ENCODE data around the gene GTF3C5.
"Not testable (repeated sequence)": the region's sequence is repeated elsewhere in the genome, so short reads cannot be mapped to it uniquely, and the experiment has no call there.

DNA sequence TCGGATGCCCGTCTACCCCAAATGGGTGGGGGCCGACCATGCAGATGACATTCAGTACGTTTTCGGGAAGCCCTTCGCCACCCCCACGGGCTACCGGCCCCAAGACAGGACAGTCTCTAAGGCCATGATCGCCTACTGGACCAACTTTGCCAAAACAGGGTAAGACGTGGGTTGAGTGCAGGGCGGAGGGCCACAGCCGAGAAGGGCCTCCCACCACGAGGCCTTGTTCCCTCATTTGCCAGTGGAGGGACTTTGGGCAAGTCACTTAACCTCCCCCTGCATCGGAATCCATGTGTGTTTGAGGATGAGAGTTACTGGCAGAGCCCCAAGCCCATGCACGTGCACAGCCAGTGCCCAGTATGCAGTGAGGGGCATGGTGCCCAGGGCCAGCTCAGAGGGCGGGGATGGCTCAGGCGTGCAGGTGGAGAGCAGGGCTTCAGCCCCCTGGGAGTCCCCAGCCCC lies 39.7 kb downstream of the GTF3C5 start:
- TF ChIP-seq, protein P1, sequence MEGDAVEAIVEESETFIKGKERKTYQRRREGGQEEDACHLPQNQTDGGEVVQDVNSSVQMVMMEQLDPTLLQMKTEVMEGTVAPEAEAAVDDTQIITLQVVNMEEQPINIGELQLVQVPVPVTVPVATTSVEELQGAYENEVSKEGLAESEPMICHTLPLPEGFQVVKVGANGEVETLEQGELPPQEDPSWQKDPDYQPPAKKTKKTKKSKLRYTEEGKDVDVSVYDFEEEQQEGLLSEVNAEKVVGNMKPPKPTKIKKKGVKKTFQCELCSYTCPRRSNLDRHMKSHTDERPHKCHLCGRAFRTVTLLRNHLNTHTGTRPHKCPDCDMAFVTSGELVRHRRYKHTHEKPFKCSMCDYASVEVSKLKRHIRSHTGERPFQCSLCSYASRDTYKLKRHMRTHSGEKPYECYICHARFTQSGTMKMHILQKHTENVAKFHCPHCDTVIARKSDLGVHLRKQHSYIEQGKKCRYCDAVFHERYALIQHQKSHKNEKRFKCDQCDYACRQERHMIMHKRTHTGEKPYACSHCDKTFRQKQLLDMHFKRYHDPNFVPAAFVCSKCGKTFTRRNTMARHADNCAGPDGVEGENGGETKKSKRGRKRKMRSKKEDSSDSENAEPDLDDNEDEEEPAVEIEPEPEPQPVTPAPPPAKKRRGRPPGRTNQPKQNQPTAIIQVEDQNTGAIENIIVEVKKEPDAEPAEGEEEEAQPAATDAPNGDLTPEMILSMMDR (conservative IDR thresholded peaks at IDR 0.05; ENCODE audit: low read length) = not testable (repeated sequence)
- TF ChIP-seq EZH2phosphoT487 (IDR thresholded peaks at IDR 0.05; ENCODE audit: borderline replicate concordance, low read depth, low read length) = not testable (repeated sequence)

All from OCI-LY7 (cell line).